ENCODE measurements around the gene OTP. TPM values are rescaled to one million over a fixed set of nuclear protein-coding genes. Genes with fewer than 3 reads are reported as not detected.
A peak's percentile ranks its signal among the peaks of the same experiment; 100 is the strongest.
"Not testable (repeated sequence)": the region's sequence is repeated elsewhere in the genome, so short reads cannot be mapped to it uniquely, and the experiment has no call there.

OTP gene
- total RNA-seq, 2 donors from 2014 or later, result not detected

DNA sequence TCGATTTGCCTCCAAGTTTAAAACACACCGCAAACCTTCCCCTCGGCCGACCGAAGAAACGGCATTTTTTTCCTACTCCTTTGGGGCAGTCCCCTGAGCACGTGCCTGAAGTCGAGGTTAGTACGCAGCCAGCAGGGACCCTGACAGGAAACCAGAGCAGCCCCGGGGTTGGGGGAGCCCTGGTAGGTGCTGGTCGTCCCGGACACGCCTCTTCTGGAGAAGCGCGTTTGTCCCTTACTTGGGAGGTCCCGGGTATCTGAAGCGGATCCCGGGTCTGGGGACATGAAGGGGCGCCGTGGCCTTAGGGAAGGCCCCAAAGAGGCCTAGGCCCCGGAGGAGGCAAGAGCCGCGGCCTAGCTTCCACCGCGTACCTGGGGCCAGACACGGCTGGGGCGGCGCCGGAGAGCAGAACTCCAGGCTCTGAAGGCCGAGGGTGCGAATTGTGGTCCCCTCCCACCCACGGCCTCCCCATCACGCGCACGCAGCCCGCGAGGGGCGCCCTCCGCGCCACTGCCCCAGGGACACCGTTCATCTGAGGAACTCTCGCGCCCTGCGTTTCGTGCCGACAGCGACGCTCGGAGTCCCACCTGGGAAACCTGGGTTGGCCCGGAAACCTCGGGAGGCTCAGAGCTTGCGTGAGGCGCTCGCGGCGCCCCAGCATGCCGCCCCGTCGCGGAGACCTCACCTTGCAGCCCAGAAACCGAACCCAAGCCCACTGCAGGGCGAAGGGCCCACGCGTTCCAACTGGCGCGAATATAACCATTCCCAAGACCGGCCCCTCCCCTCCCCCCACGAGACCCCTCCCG lies 10.4 kb downstream of the OTP start:
- no peak for ATAC-seq
- no peak for DNase-seq
- intact Hi-C loops (cut with DNase I, micrococcal nuclease), result no loop called here

GRCh38 chr5:77623203-77623740 lies 15.2 kb downstream of the OTP start:
- intact Hi-C loops (cut with DNase I, micrococcal nuclease), result no loop called here
- no peak for ATAC-seq
- DNase-seq, result no peak

DNA sequence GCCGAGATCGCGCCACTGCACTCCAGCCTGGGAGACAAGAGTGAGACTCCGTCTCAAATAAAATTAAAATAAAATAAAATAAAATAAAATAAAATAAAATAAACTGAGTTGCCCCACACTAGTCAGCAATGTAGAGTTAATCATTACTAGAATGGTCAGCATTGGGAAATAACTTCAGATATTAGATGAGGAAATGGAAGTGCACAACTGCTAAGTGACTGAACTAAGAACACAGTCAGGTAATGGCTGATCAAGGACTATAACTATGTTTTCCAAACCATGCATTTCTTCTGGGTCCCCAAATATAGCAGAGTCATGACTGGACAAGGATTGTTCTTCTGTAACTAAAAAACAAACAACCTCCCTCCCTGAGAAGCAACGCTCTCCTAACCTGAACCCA lies 17.1 kb downstream of the OTP start:
- DNase-seq, result no peak
- intact Hi-C loops (cut with DNase I, micrococcal nuclease), result no loop called here
- no peak for ATAC-seq

DNA sequence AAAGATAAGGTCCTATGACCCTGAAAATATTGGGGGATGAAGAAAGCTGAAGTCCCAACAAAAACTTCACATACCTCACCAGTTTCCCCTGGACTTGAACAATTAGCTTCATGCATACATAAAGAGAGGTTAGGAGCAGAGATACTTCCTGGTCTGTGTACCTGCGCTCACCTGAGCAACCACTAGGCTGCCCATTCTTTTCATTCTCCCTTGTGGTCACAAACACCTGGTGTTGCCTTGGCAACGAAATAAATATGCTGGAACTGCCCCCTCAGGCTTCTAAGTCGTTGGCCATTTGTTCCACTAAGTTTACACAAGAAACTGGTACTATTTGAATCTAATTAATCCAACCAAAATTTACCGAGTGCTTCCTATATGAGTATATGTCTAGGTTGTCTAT lies 18.1 kb downstream of the OTP start:
- intact Hi-C loops (cut with DNase I, micrococcal nuclease), result no loop called here
- ATAC-seq, result peak; percentile 65
- no peak for DNase-seq

- ATAC-seq, result no peak
- DNase-seq, result no peak
- intact Hi-C loops (cut with DNase I, micrococcal nuclease), result no loop called here
These were observed 21.6 kb downstream of the OTP start for GRCh38 chr5:77616920-77617319.

DNA sequence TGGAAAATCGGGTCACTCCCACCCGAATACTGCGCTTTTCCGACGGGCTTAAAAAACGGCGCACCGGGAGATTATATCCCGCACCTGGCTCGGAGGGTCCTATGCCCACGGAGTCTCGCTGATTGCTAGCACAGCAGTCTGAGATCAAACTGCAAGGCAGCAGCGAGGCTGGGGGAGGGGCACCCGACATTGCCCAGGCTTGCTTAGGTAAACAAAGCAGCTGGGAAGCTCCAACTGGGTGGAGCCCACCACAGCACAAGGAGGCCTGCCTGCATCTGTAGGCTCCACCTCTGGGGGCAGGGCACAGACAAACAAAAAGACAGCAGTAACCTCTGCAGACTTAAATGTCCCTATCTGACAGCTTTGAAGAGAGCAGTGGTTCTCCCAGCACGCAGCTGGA lies 29.6 kb downstream of the OTP start:
- ATAC-seq, result not testable (repeated sequence)

DNA sequence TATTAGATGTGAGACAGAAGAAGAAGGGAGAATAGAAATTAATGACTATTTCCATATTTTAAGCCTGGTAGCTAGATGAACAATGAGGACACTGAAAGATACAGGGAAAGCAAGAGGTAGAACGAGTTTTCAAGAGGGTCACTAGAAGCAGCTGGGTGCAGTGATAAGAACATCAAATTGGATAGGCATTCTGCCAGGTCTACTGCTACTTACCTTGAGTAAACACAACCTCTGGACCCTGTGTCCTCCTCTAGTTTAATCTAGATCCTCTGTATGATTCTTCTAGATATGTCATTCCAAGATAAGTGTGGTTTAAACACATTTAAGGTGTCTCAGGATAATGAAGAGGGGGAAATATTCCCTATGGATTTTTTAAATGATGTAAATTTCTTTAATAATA lies 31.2 kb downstream of the OTP start:
- DNase-seq (no peak), ATAC-seq (peak; percentile 91)
- intact Hi-C loops (cut with DNase I, micrococcal nuclease), result no loop called here

More for the DNA sequence above, 29.6 kb downstream of the OTP start:
- DNase-seq; intact Hi-C loops (cut with DNase I, micrococcal nuclease): not testable (repeated sequence)

DNA sequence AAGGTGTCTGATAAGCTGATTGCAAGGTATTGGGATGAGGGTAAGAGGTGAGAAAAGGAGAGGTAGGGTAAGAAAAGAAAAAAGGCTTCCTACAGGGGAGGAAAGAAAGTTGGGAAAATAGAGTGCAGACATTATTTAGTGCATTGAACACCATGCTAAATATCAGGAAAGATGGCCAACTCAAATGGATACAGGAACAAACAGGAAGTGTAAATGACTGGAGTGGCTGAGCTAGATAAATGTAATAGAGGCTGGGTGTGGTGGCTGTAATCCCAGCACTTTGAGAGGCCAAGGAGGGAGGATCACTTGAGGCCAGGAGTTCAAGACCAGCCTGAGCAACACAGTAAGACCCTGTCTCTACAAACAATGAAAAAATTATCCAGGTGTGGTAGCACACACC lies 32.2 kb downstream of the OTP start:
- intact Hi-C loops (cut with DNase I, micrococcal nuclease), result no loop called here
- DNase-seq (no peak), ATAC-seq (no peak)

GRCh38 chr5:77599679-77600078 lies 38.8 kb downstream of the OTP start:
- intact Hi-C loops (cut with DNase I, micrococcal nuclease), result no loop called here
- ATAC-seq (no peak), DNase-seq (no peak)

DNA sequence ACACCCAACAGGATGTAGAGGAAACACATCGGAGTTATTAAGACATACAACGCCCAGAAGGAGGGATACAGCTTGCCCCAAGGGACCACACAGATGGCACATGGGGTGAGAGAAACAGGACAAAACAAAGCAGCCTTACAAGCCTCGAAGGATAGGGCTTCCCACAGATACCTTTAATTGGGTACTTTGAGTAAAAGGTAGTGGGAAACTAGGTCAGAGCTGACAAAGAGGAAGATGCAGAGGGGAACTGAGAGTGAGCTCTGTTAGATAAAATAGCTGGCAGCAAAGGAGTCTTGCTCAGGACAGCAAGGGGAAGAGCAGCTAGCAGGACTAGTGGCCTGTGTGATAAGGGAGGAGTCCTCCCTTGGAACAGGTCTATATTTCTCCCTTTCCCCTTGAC lies 48.2 kb downstream of the OTP start:
- intact Hi-C loops (cut with DNase I, micrococcal nuclease), result no loop called here
- DNase-seq (no peak), ATAC-seq (no peak)

DNA sequence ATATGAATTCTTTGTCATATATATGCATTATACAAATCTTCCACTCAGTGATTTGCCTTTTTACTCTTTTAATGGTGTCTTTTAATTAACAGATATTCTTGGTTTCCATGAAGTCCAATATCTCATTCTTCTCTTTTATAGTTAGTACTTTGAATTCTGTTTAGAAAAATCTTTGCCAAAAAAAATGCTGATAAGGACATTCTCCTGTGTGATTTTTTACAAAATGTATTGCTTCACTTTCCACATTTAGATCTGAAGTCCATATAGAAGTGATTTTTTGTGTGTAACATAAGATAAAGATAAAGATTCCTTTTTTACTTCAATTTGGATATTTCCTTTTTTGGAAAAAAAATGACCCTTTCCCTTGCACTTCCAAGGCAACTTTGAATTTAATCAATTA lies 50.3 kb downstream of the OTP start:
- intact Hi-C loops (cut with DNase I, micrococcal nuclease), result no loop called here

DNA sequence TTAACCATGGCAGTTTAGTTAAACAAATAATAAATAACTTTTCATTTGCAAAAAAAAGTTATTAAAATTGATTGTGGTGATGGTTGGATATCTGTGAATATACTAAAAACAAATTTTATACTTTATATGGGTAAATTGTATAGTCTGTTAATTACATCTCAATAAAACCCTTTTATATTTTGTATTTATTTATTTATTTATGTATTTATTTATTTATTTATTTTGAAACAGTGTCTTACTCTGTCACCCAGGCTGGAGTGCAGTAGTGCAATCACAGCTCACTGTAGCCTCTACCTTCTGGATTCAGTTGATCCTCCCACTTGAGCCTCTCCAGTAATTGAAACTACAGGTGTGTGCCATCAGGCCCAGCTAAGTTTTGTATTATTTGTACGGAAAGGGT lies 52.4 kb downstream of the OTP start:
- ATAC-seq (no peak), DNase-seq (no peak)
- intact Hi-C loops (cut with DNase I, micrococcal nuclease), result no loop called here

More for the DNA sequence above, 50.3 kb downstream of the OTP start:
- ATAC-seq (no peak), DNase-seq (no peak)

- DNase-seq; intact Hi-C loops (cut with DNase I, micrococcal nuclease); ATAC-seq: not testable (repeated sequence)
These were observed 56.4 kb downstream of the OTP start for GRCh38 chr5:77582143-77582542.

Other genes starting within 250 kb of the OTP start
- 10 to 100 TPM; 18.3 to 28.7 TPM for gene WDR41, start 146.4 kb downstream of the OTP start, total RNA-seq
- gene TBCA, start 137.6 kb upstream of the OTP start, total RNA-seq, result 100 to 1,000 TPM in 1 of 2 donors, 10 to 100 TPM in 1; 93.6 to 106 TPM

Measured in left colon (tissue), 2 donors.